Skeletal muscle tissue (tissue), 1 donor: ENCODE measurements around the gene UGT1A10. TPM values are rescaled to one million over a fixed set of nuclear protein-coding genes. Genes with fewer than 3 reads are reported as not detected.

ENCODE experiments used
- total RNA-seq: library from RNA; depleted of rRNA; stranded (reverse); fragments of >200 nt; gene quantifications from one replicate; pipeline ENCODE4 v1.2.3, GENCODE V29; 2014

The UGT1A10 gene
- total RNA-seq, 1 donor from 2014 or later: not detected

Other genes starting within 250 kb of the UGT1A10 start
- 20.9 TPM for gene USP40, start 69.7 kb upstream of the UGT1A10 start, total RNA-seq
- not detected for gene UGT1A8, start 18.8 kb upstream of the UGT1A10 start, total RNA-seq
- gene UGT1A9, start 35.5 kb downstream of the UGT1A10 start, total RNA-seq: not detected
- gene UGT1A7, start 45.5 kb downstream of the UGT1A10 start, total RNA-seq: not detected
- 0.52 TPM for gene UGT1A6, start 56.4 kb downstream of the UGT1A10 start, total RNA-seq
- not detected for gene UGT1A5, start 76.5 kb downstream of the UGT1A10 start, total RNA-seq
- not detected for gene UGT1A4, start 82.3 kb downstream of the UGT1A10 start, total RNA-seq
- not detected for gene UGT1A3, start 92.6 kb downstream of the UGT1A10 start, total RNA-seq
- not detected for gene UGT1A1, start 123.8 kb downstream of the UGT1A10 start, total RNA-seq
- gene MROH2A, start 141.9 kb downstream of the UGT1A10 start, total RNA-seq: not detected
- 3.1 TPM for gene HJURP, start 218.1 kb downstream of the UGT1A10 start, total RNA-seq